Embryonic facial prominence (tissue), 1 donor: Measurements from ENCODE around the gene ZIC2.
"Not testable (repeated sequence)": the region's sequence is repeated elsewhere in the genome, so short reads cannot be mapped to it uniquely, and the experiment has no call there.

Experiments
- DNase-seq: peaks from one replicate; pipeline ENCODE4 v3.0.0-alpha.2; 2016; ENCODE audit errors: extremely low spot score

The ZIC2 gene

DNA sequence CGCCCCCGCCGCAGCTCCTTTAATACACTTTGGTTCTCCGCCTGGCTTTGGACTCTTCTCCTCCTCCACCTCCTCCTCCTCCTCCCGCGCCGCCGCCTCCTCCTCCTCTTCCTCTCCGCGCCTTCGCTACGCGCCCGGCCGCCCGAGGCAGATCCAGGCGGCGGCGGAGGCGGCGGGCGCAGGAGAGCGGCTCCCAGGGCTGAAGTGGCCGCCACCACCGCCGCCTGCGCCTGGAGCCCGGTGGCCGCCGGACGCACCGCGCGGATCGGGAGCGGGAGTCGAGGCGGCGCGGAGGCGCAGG lies at the start of gene ZIC2:
Gene ZIC2 (plus strand): TSS at position 50 of the 301 bp plus-strand sequence. CDS start 281 bp downstream, outside the sequence.
- DNase-seq, result no peak

DNA sequence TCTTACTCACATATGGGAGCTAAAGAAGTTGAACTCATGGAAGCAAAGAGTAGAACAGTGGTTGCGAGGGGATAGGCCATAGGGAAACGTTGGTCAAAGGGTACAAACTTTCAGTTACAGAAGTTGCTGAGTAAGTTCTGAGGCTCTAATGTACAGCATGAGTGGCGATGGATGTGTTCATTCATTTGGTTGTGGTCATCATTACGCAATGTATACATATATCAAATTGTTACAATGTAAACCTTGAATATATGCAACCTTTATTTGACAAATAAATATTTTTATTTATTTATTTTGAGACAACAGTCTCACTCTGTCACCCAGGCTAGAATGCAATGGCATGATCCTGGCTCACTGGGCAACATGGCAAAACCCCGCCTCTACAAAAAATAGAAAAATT lies 48.7 kb upstream of the ZIC2 start:
- DNase-seq, result no peak

- no peak for DNase-seq
Measured at GRCh38 chr13:99935772-99936171, 45.8 kb upstream of the ZIC2 start.

DNA sequence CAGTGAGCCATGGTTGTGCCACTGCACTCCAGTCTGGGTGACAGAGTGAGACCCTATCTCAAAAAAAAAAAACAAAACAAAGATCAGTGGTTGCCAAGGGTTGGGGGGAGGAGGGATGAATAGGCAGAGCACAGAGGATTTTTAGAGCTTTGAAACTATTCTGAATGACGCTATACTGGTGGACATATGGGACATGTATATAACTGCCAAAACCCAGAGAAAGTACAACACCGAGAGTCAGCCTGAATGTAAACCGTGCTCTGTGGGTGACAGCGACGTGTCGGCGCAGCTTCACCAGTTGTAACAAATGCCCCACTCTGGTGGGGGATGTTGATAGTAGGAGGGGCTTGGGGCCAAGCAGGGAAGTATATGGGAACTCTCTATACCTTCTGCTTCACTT lies 42.9 kb upstream of the ZIC2 start:
- no peak for DNase-seq

- DNase-seq, result no peak
Measured at GRCh38 chr13:99941086-99941485, 40.5 kb upstream of the ZIC2 start.

DNA sequence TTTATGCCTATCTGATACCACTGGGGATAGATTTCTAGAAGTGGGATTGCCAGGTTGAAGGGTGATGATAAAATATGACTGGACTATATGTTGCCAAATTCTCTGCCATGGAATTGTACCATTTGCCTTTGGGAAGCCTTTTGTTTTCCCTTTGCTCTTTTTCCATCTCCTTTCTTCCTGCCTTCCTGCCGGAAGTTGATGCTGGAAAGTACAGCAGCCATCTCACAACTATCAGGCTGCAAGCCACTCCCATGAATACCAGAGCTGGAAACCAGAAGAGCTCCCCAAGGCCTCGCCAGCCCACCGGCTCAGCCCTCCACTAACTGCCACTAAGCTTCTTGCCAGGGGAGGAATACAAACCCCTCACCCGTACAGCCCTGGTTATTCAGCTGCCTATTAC lies 39.7 kb upstream of the ZIC2 start:
- DNase-seq, result no peak

DNA sequence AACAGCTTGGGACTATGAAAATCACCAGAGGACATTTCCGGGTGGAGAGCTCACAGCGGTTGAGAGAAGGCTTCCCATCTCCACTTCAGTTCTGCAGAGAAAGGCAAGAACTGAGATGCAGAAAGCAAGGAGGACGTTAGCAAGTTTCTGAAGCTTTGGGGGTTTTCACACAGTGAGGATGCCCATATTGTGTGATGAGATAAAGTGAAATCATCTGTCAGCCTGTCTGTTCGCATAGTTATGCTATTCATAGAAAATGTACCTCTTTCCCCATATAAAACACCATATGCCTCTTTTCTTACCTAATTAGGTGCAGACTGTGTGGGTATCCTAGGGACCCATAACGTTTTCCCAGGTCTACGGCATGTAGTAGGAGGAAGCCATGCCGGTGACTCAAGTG lies 37.5 kb upstream of the ZIC2 start:
- DNase-seq, result no peak

- DNase-seq, result no peak
Measured at GRCh38 chr13:99944606-99945005, 37.0 kb upstream of the ZIC2 start.

DNA sequence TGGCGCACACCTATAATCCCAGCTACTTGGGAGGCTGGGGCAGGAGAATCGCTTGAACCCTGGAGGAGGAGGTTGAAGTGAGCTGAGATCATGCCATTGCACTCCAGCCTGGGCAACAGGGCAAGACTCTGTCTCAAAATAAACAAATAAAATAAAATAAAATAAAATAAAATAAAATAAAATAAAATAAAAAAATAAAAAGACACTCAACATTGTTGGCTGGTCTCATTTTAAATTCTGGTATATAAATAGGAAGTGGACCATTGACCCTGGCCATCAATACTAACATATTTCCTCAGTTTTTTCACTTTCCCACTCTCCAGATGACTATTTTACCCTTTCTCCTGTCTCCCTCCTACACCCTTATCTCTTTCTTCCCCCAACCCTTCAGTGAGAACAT lies 36.1 kb upstream of the ZIC2 start:
- DNase-seq, result not testable (repeated sequence)

- no peak for DNase-seq
Measured at GRCh38 chr13:99947666-99948065, 33.9 kb upstream of the ZIC2 start.

DNA sequence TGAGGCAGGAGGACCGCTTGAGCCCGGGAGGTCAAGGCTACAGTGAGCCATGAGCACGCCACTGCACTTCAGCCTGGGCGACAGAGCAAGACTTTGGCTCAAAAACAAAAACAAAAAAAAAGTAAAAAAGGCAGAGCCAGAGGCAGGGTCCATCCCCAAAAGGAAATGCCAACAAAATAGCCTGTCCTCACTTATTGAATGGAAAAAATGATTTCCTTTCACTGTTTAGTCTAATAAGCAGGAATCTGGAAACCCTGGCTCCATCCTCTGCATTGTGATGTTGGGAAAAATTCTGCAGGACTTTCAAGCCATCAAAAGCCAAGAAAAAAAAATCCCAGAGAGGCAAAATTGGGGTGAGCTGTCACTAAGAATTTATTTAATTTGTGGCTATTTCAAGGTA lies 33.2 kb upstream of the ZIC2 start:
- no peak for DNase-seq

DNA sequence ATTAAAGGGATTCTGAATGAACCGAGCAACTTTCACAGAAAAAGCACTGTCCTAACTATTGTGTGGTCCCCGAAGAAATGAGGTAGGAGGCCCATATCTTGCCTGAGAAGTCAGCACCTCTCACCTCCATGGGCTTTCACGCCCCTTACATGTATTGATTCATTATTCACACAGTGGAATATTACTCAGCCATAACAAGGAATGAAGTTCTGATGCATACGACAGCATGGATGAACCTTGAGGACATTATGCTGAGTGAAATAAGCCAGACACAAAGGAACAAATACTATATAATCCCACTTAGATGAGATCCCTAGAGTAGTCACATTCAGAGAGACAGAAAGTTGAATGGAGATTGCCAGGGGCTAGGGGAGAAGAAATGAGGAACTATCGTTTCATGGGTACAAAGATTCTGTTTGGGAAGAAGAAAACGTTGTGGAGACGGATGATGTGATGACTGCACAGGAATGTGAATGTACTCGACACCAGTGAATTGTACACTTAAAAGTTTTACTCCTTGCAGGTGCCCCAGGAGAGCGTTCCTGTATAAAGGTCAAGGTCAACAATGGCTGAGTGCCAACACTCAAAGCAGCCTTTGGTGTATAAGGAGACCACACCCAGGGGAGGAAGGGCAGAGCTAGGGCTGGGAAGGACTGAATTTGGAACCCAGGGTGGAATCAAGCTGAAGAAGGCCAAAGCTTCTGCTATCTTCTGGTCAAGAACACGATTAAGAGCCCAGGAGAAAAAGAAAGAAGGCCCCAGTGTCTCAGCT lies 32.5 kb upstream of the ZIC2 start:
- DNase-seq, result no peak

GRCh38 chr13:99949679-99950413 lies 31.7 kb upstream of the ZIC2 start:
- DNase-seq, result no peak

- DNase-seq, result not testable (repeated sequence)
Measured at GRCh38 chr13:99951666-99952065, 29.9 kb upstream of the ZIC2 start.

DNA sequence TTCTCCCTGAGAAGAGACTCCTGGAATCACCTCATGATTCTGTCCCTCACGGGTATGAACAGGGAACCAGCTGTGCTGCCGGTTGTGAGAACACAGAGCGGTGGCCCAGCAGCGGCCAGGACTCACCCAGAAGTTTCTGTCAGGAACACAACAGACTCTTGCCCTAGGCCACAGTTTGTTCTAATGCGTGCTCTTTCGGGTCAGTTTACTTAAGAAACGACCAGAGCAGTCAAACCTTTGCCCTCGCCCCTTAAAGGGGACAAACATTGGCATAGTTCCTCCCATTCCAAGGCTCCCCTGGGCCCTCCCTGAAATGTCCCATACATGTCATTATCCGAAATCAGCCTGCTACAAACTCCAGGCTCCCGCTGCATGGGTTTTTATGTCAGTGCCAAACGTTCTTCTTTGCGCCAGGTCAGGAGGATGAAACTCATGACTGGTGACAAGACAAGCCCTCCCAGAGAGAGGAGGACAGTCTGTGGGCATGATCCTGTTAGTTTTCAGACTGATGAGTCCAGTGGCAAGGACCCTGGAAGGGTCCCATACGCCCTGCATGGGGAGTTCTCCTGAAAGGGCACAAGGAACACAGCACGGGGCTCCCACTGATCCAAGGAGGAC lies 28.3 kb upstream of the ZIC2 start:
- DNase-seq, result no peak

GRCh38 chr13:99955107-99955746 lies 26.4 kb upstream of the ZIC2 start:
- no peak for DNase-seq

DNA sequence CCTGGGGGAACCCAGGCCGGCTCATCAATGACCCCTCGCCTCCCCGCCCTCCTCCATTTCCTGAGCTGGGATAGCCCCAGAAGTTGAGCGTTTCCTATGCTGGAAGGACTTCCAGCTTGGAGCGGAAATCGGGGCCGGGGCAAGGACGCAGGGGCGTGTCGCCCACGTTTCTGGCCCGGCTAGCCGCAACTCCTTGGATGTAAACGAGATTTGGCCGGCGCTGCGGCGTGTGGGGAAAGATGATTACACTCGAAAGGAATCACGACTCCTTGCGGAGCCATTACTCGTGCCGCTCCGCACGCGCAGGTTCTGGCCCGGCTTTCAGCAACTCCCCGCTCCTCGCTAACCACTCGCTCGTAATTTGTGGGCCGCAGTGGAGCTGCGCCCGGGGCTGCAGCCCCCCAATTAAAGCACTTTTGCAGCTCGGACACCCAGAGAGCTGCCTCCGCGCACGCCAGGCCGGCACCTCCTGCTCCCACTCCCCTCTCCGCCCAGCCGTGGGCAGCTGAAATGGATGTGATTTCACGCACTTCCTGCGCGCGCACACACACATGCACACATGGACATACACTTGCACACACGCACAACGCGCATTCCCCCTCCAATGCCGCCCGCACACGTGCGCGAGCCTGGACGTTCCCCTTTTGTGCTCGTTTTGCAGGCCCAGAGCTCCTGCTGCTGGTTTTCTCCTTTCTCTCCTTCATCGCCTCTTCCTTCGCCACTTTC lies 25.7 kb upstream of the ZIC2 start:
- no peak for DNase-seq

- DNase-seq, result no peak
Measured at GRCh38 chr13:99956473-99957349, 24.9 kb upstream of the ZIC2 start.

DNA sequence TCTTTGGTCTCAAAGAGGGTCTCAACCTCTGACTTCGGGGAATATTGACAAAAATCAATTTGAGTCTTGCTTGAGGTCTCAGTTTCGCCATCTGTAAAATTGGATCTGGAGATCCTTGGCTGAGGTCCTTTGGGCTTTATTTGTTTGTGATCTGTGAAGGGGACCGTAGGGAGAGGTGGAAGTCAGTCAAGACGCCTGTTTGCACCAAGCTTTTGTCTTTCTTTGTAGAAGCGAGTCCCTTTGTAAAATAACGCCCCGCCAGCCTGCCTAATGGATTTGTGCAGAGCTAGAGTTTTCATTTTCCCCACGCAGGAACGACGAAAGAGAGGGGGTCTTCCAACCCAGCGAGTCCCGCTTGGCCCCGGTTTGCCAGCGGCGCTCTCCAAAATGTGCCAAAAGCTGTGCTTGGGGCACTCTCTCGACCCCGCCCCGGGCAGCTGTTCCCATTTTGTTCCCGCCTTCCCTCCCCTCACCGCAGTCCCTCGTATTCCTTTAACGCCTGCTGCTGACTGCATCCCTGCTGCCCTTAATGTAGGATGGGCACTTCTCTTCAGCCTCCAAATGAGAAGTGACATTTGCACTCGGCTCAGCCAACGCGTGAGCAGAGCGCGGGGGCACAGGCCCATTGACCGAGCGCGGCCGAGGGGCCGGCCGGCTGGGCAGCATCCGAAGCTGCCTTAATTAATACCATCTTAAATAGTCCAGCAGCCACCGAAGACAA lies 23.0 kb upstream of the ZIC2 start:
- no peak for DNase-seq

- no peak for DNase-seq
Measured at GRCh38 chr13:99959127-99959539, 22.5 kb upstream of the ZIC2 start.
